SK-N-SH (cell line): Measurements from ENCODE around the gene CLDN10. TPM values are rescaled to one million over a fixed set of nuclear protein-coding genes. Genes with fewer than 3 reads are reported as not detected.

Experiments
- CTCF ChIA-PET: fragments of 300-600, 350-600 bp; formaldehyde crosslinking; extraction: SDS; loops from one replicate; lab custom pipeline; 2021; lab: Yijun Ruan, JAX
- POLR2A ChIA-PET: fragments of 350-600 bp; sonication (Branson Sonifier 250); formaldehyde crosslinking; extraction: SDS; loops from one replicate; lab custom pipeline; 2020; ENCODE audit warnings: antibody characterized with exemption, inconsistent platforms; lab: Yijun Ruan, JAX
- DNase-seq: peaks from one replicate; pipeline ENCODE4 v3.0.0; 2012
- H2AFZ ChIP-seq: fragments of 200-600 bp; sonication (generic); 2 replicates; pipeline ENCODE4 v1.8.1; 2016; ENCODE audit warnings: antibody characterized with exemption, mild to moderate bottlenecking, low read depth
- H3F3A ChIP-seq: fragments of 200-600 bp; sonication (generic); replicated peaks from 2 replicates; pipeline ENCODE3; 2016; ENCODE audit warnings: antibody characterized with exemption, mild to moderate bottlenecking; ENCODE audit not compliant: insufficient read depth
- H3K27ac ChIP-seq, 2 experiments: fragments of 200-500 bp in 1 of 2; fragments of 200-600 bp in 1 of 2; sonication (Bioruptor generic) in 1 of 2; sonication (generic), shearing (Covaris generic) in 1 of 2; 2 replicates each; pipeline versions ENCODE4 v1.5.1 to v1.6.1; 2014 to 2016; ENCODE audit warnings: low read depth in 2 of 2, inconsistent platforms in 1 of 2, low read length in 1 of 2, mild to moderate bottlenecking in 1 of 2, mixed read lengths in 1 of 2
- H3K27me3 ChIP-seq: fragments of 200-600 bp; sonication (generic), shearing (Covaris generic); 2 replicates; pipeline ENCODE4 v1.6.1; 2016; ENCODE audit warnings: mixed run types; ENCODE audit not compliant: insufficient read depth
- H3K36me3 ChIP-seq, 2 experiments: fragments of 200-500 bp in 1 of 2; fragments of 200-600 bp in 1 of 2; sonication (Bioruptor generic) in 1 of 2; sonication (generic) in 1 of 2; replicated peaks in 1 of 2; 2 replicates each; pipeline versions ENCODE3 to v1.5.1; 2014 to 2016; ENCODE audit warnings: low read length in 1 of 2, mild to moderate bottlenecking in 1 of 2; ENCODE audit not compliant: insufficient read depth in 2 of 2, control insufficient read depth in 1 of 2
- H3K4me1 ChIP-seq, 2 experiments: fragments of 200-500 bp in 1 of 2; fragments of 200-600 bp in 1 of 2; sonication (Bioruptor generic) in 1 of 2; sonication (generic), shearing (Covaris generic) in 1 of 2; 2 replicates each; pipeline versions ENCODE4 v1.5.1 to v1.6.1; 2014 to 2016; ENCODE audit warnings: low read depth in 1 of 2, low read length in 1 of 2, mixed run types in 1 of 2; ENCODE audit not compliant: insufficient read depth in 2 of 2, control insufficient read depth in 1 of 2
- H3K4me2 ChIP-seq: fragments of 200-600 bp; sonication (generic), shearing (Covaris generic); 2 replicates; pipeline ENCODE4 v1.6.1; 2017; ENCODE audit warnings: mixed run types
- H3K4me3 ChIP-seq, 2 experiments: fragments of 200-500 bp in 1 of 2; fragments of 200-600 bp in 1 of 2; sonication (Bioruptor generic) in 1 of 2; sonication (generic), shearing (Covaris generic) in 1 of 2; 2 replicates each; pipeline versions ENCODE4 v1.5.1 to v1.8.1; 2014 to 2016; ENCODE audit warnings: low read depth in 2 of 2, inconsistent platforms in 1 of 2, low read length in 1 of 2, mild to moderate bottlenecking in 1 of 2, mixed read lengths in 1 of 2, moderate library complexity in 1 of 2
- H3K79me2 ChIP-seq: fragments of 200-600 bp; sonication (generic); 2 replicates; pipeline ENCODE4 v1.8.1; 2017; ENCODE audit warnings: mild to moderate bottlenecking; ENCODE audit not compliant: insufficient read depth
- H3K9ac ChIP-seq: fragments of 200-600 bp; sonication (generic); 2 replicates; pipeline ENCODE4 v1.6.1; 2017; ENCODE audit warnings: mixed run types
- H3K9me2 ChIP-seq: fragments of 200-600 bp; sonication (generic); 2 replicates; pipeline ENCODE4 v1.6.1; 2017; ENCODE audit warnings: mixed run types
- H3K9me3 ChIP-seq: fragments of 200-600 bp; sonication (generic); 2 replicates; pipeline ENCODE4 v1.6.1; 2017; ENCODE audit warnings: mixed run types, mild to moderate bottlenecking, moderate library complexity
- H4K20me1 ChIP-seq: fragments of 200-600 bp; sonication (generic); 2 replicates; pipeline ENCODE4 v1.6.1; 2017; ENCODE audit warnings: mild to moderate bottlenecking, mixed run types; ENCODE audit not compliant: insufficient read depth
- ELF1 ChIP-seq: IDR thresholded peaks from 2 replicates; pipeline ENCODE4 v1.4.0; 2012
- EP300 ChIP-seq, 2 experiments: IDR thresholded peaks; 2 replicates each; pipeline versions ENCODE4 v1.4.0 to v1.6.1; 2012; ENCODE audit warnings: borderline replicate concordance in 1 of 2, low read depth in 1 of 2, low read length in 1 of 2
- EZH2phosphoT487 ChIP-seq: fragments of 200-600 bp; sonication (generic); IDR thresholded peaks from 2 replicates; pipeline ENCODE4 v1.6.1; 2017; ENCODE audit warnings: low read depth, mixed run types, mild to moderate bottlenecking, antibody characterized with exemption, moderate library complexity, borderline replicate concordance
- FOXJ3 ChIP-seq: sonication (generic); formaldehyde crosslinking; IDR thresholded peaks from 2 replicates; pipeline ENCODE4 v1.5.1; 2020; ENCODE audit warnings: mild to moderate bottlenecking, missing genetic modification reagents
- FOXM1 ChIP-seq: IDR thresholded peaks from 2 replicates; pipeline ENCODE4 v1.4.0; 2012; ENCODE audit warnings: low read depth, mild to moderate bottlenecking
- MEF2A ChIP-seq: IDR thresholded peaks from 2 replicates; pipeline ENCODE4 v1.4.0; 2012; ENCODE audit warnings: low read depth, borderline replicate concordance
- NFIC ChIP-seq: IDR thresholded peaks from 2 replicates; pipeline ENCODE4 v1.4.0; 2012; ENCODE audit warnings: borderline replicate concordance
- POLR2AphosphoS5 ChIP-seq: IDR thresholded peaks from 2 replicates; pipeline ENCODE4 v1.6.1; 2012; ENCODE audit warnings: low read depth, low read length
- RAD21 ChIP-seq: IDR thresholded peaks from 2 replicates; pipeline ENCODE4 v1.6.1; 2012; ENCODE audit warnings: mild to moderate bottlenecking, low read length
- SMC3 ChIP-seq: IDR thresholded peaks from 2 replicates; pipeline ENCODE4 v1.6.1; 2012; ENCODE audit warnings: low read depth, low read length, improper control_type of control experiment
- TCF12 ChIP-seq: IDR thresholded peaks from 2 replicates; pipeline ENCODE4 v1.4.0; 2012
- WGBS: methylation state at CpG from one replicate; pipeline ENCODE4 v1.1.6; 2017; ENCODE audit warnings: low lambda C conversion rate; 5-methylcytosine and 5-hydroxymethylcytosine counted together
- polyA plus RNA-seq, 3 experiments: library from polyadenylated mRNA; depleted of rRNA; stranded (reverse); fragments of >200 nt; gene quantifications; 2 replicates each; pipeline ENCODE4 v1.2.3, GENCODE V29; 2012
- TF ChIP-seq, protein P1 (sequence below): fragments of 200-600 bp; sonication (generic); IDR thresholded peaks from 2 replicates; pipeline ENCODE4 v1.6.1; 2017; ENCODE audit warnings: antibody characterized with exemption, mild to moderate bottlenecking, moderate library complexity
- TF ChIP-seq, protein P2 (sequence below): IDR thresholded peaks from 2 replicates; pipeline ENCODE4 v1.6.1; 2012; ENCODE audit warnings: mild to moderate bottlenecking, low read depth, low read length, moderate library complexity
- TF ChIP-seq, protein P3 (sequence below): IDR thresholded peaks from 2 replicates; pipeline ENCODE4 v1.4.0; 2012; ENCODE audit warnings: low read depth

CLDN10 gene
- polyA plus RNA-seq, 1 of the 3 experiments (the other 2 are of a cell fraction): 0.05 TPM

DNA sequence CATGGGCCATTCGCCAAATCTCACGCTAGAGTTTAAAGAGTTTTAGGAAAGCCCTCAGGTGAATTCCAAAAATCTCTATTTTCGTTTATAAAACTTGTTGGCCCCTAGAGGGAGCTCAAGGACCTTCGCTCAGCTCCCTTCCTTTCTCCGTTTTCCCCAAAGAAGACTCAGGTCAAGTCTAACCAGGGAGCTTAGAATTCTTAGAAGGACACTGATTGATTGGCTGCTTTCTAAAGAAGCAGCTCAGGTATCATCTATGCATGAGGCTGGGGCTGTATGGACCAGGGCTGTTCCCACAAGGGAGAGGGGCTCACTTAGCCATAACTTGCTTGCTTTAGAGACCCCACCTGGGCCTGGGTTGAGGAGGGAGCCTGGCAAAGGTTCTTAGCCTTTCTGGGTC, 71.5 kb downstream of the CLDN10 start:
- peak; percentile 88 for TF ChIP-seq RAD21
- TF ChIP-seq SMC3: peak; percentile 65
- TF ChIP-seq, protein P1, sequence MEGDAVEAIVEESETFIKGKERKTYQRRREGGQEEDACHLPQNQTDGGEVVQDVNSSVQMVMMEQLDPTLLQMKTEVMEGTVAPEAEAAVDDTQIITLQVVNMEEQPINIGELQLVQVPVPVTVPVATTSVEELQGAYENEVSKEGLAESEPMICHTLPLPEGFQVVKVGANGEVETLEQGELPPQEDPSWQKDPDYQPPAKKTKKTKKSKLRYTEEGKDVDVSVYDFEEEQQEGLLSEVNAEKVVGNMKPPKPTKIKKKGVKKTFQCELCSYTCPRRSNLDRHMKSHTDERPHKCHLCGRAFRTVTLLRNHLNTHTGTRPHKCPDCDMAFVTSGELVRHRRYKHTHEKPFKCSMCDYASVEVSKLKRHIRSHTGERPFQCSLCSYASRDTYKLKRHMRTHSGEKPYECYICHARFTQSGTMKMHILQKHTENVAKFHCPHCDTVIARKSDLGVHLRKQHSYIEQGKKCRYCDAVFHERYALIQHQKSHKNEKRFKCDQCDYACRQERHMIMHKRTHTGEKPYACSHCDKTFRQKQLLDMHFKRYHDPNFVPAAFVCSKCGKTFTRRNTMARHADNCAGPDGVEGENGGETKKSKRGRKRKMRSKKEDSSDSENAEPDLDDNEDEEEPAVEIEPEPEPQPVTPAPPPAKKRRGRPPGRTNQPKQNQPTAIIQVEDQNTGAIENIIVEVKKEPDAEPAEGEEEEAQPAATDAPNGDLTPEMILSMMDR: peak; percentile 80
- TF ChIP-seq, protein P2, sequence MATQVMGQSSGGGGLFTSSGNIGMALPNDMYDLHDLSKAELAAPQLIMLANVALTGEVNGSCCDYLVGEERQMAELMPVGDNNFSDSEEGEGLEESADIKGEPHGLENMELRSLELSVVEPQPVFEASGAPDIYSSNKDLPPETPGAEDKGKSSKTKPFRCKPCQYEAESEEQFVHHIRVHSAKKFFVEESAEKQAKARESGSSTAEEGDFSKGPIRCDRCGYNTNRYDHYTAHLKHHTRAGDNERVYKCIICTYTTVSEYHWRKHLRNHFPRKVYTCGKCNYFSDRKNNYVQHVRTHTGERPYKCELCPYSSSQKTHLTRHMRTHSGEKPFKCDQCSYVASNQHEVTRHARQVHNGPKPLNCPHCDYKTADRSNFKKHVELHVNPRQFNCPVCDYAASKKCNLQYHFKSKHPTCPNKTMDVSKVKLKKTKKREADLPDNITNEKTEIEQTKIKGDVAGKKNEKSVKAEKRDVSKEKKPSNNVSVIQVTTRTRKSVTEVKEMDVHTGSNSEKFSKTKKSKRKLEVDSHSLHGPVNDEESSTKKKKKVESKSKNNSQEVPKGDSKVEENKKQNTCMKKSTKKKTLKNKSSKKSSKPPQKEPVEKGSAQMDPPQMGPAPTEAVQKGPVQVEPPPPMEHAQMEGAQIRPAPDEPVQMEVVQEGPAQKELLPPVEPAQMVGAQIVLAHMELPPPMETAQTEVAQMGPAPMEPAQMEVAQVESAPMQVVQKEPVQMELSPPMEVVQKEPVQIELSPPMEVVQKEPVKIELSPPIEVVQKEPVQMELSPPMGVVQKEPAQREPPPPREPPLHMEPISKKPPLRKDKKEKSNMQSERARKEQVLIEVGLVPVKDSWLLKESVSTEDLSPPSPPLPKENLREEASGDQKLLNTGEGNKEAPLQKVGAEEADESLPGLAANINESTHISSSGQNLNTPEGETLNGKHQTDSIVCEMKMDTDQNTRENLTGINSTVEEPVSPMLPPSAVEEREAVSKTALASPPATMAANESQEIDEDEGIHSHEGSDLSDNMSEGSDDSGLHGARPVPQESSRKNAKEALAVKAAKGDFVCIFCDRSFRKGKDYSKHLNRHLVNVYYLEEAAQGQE: no peak
- TF ChIP-seq, all 33 proteins: peak for 3
- 47% methylated on average over 5 of the region's 5 CpGs for WGBS
- DNase-seq: peak; percentile 52
- Histone ChIP-seq H3K79me2 (no peaks in the 10 kb centered on the region), H3K27me3 (no peaks in the 10 kb centered on the region), H3K4me2 (no peak overlapping the region), H3K4me3 (no peak overlapping the region), H3K9me3 (no peaks in the 10 kb centered on the region), H3K27ac (no peak overlapping the region), H2AFZ (no peak overlapping the region), H3K4me1 (no peaks in the 10 kb centered on the region), H3F3A (peaks cover 7% of the 10 kb centered on the region), H3K9me2 (no peaks in the 10 kb centered on the region), H3K36me3 (peaks cover 63 to 68% of the 10 kb centered on the region in 2 experiments), H4K20me1 (no peaks in the 10 kb centered on the region), H3K9ac (no peak overlapping the region)
- ChIA-PET CTCF (interaction anchor here (0.6 to 3.1 kb wide), 30 partner anchors 9 to 349 kb away, joined by 3 to 57 read pairs (median 4); partner anchors contain the start of genes DNAJC3 and DZIP1), POLR2A (interaction anchor here (0.9 kb wide), 1 partner anchor 210 kb away, joined by 4 read pairs; no protein-coding TSS in a partner anchor)

DNA sequence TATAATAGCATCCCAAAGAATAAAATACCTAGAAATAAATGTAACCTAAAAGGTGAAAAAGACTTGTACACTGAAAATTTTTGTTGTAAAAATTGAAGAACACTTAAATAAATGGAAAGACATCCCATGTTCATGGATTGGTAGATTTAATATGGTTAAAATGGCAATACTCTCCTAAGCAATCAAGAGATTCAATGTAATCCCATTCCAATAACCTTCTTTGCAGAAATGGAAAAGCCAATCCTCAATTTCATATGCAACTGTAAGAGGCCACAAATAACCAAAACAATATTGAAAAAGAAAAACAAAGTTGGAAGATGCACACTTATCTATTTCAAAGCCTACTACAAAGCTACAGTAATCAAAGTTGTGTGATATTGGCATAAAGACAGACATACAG, 74.2 kb downstream of the CLDN10 start:
- Histone ChIP-seq H3K9ac (no peak overlapping the region), H3K4me3 (no peak overlapping the region), H3K4me2 (no peak overlapping the region), H3K9me3 (no peaks in the 10 kb centered on the region), H3K9me2 (no peaks in the 10 kb centered on the region), H3K27ac (no peak overlapping the region), H2AFZ (no peak overlapping the region), H3K79me2 (no peaks in the 10 kb centered on the region), H3K27me3 (no peaks in the 10 kb centered on the region), H3K4me1 (no peaks in the 10 kb centered on the region), H3K36me3 (peaks cover 68% of the 10 kb centered on the region in 2 experiments), H3F3A (peaks cover 7% of the 10 kb centered on the region), H4K20me1 (no peaks in the 10 kb centered on the region)
- no peak for DNase-seq
- ChIA-PET POLR2A (no interaction called here), CTCF (interaction anchor here (1.3 kb wide), 1 partner anchor 207 kb away, joined by 9 read pairs; no protein-coding TSS in a partner anchor)
- TF ChIP-seq MEF2A (no peak), NFIC (no peak), EZH2phosphoT487 (no peak), ELF1 (no peak), FOXM1 (no peak), POLR2AphosphoS5 (no peak), FOXJ3 (no peak), SMC3 (no peak), TCF12 (no peak), EP300 (IDR thresholded peaks at IDR 0.05; ENCODE audit: borderline replicate concordance in 1 of 2, low read depth in 1 of 2, low read length in 1 of 2) (no peak)
- TF ChIP-seq, protein P3, sequence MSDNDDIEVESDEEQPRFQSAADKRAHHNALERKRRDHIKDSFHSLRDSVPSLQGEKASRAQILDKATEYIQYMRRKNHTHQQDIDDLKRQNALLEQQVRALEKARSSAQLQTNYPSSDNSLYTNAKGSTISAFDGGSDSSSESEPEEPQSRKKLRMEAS: no peak
- TF ChIP-seq, protein P1: no peak
